22Rv1 (cell line): ENCODE measurements around the gene RRP8.

ENCODE experiments used
- CTCF ChIP-seq: fragments of 450-650 bp; IDR thresholded peaks from 2 replicates; pipeline ENCODE4 v1.5.1; 2017; ENCODE audit warnings: mild to moderate bottlenecking
- ZFX ChIP-seq: fragments of 450-650 bp; IDR thresholded peaks from 2 replicates; pipeline ENCODE4 v1.6.1; 2017; ENCODE audit warnings: antibody characterized with exemption, borderline replicate concordance

GRCh38 chr11:6616596-6617250 lies 13.3 kb upstream of the RRP8 start:
- TF ChIP-seq CTCF (no peak), ZFX (no peak)
